PC-9 (cell line): ENCODE measurements around the gene HDDC3.

Experiments
- EZH2 ChIP-seq: fragments of 200-600 bp; sonication (generic); IDR thresholded peaks from 2 replicates; pipeline ENCODE4 v1.8.0; 2017; ENCODE audit warnings: antibody characterized with exemption, low read depth
- TF ChIP-seq, protein P1 (sequence below): fragments of 200-600 bp; sonication (generic); conservative IDR thresholded peaks from 2 replicates; pipeline ENCODE4 v1.6.1; 2017; ENCODE audit warnings: mixed run types, antibody characterized with exemption, mild to moderate bottlenecking, moderate library complexity

DNA sequence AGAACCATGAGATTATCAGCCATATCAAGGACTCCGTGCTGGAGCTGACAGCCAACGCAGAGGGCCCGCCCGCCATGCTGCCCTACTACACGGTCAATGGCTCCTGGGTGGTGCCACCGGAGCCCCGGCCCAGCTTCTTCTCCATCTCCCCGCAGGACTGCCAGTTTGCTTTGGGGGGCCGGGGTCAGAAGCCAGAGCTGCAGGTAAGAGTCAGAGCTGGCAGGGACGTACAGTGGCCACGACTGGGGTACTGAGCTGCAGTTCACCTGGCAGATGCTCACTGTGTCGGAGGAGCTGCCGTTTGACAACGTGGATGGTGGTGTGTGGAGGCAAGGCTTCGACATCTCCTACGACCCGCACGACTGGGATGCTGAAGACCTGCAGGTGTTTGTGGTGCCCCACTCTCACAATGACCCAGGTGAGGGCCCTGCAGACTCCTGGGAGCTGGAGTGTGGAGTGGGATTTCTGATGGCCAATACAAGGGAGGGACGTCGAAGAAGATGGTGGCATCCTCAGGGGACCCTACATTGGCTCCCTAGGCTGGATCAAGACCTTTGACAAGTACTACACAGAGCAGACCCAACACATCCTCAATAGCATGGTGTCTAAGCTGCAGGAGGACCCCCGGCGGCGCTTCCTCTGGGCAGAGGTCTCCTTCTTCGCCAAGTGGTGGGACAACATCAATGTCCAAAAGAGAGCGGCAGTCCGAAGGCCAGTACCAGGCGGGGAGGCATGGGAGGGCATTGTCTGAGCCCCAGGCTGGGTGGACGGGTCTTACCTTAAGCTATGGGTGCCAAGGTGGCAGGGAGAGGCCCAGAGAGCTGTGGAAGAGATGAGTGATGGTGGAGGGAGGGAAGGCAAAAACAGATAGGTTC, 26.8 kb downstream of the HDDC3 start:
- TF ChIP-seq, protein P1, sequence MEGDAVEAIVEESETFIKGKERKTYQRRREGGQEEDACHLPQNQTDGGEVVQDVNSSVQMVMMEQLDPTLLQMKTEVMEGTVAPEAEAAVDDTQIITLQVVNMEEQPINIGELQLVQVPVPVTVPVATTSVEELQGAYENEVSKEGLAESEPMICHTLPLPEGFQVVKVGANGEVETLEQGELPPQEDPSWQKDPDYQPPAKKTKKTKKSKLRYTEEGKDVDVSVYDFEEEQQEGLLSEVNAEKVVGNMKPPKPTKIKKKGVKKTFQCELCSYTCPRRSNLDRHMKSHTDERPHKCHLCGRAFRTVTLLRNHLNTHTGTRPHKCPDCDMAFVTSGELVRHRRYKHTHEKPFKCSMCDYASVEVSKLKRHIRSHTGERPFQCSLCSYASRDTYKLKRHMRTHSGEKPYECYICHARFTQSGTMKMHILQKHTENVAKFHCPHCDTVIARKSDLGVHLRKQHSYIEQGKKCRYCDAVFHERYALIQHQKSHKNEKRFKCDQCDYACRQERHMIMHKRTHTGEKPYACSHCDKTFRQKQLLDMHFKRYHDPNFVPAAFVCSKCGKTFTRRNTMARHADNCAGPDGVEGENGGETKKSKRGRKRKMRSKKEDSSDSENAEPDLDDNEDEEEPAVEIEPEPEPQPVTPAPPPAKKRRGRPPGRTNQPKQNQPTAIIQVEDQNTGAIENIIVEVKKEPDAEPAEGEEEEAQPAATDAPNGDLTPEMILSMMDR = no peak
- no peak for TF ChIP-seq EZH2
